IMR-90 (cell line): Measurements from ENCODE around the gene GJC1.

Experiments used
- BHLHE40 ChIP-seq: fragments of 150-350 bp; IDR thresholded peaks from 2 replicates; pipeline ENCODE4 v1.6.1; 2016; ENCODE audit warnings: mild to moderate bottlenecking, low read depth, low read length
- CEBPB ChIP-seq: IDR thresholded peaks from 2 replicates; pipeline ENCODE4 v1.6.1; 2012; ENCODE audit warnings: low read depth, low read length, improper control_type of control experiment
- CHD1 ChIP-seq: IDR thresholded peaks from 2 replicates; pipeline ENCODE4 v1.6.1; 2012; ENCODE audit warnings: low read depth, low read length, improper control_type of control experiment
- CTCF ChIP-seq: conservative IDR thresholded peaks from 2 replicates; pipeline ENCODE4 v1.5.1; 2012; ENCODE audit warnings: mild to moderate bottlenecking, low read depth, low read length, improper control_type of control experiment
- ELK1 ChIP-seq: fragments of 150-350 bp; IDR thresholded peaks from 2 replicates; pipeline ENCODE4 v1.6.1; 2016; ENCODE audit warnings: low read depth, mild to moderate bottlenecking, low read length, moderate library complexity, borderline replicate concordance
- MAFK ChIP-seq: IDR thresholded peaks from 2 replicates; pipeline ENCODE4 v1.6.1; 2012; ENCODE audit warnings: low read depth, low read length, improper control_type of control experiment
- MAZ ChIP-seq: IDR thresholded peaks from 2 replicates; pipeline ENCODE4 v1.6.1; 2012; ENCODE audit warnings: low read depth, mild to moderate bottlenecking, low read length, improper control_type of control experiment, moderate library complexity, borderline replicate concordance
- NFE2L2 ChIP-seq: fragments of 150-350 bp; IDR thresholded peaks from 2 replicates; pipeline ENCODE4 v1.6.1; 2016; ENCODE audit warnings: low read depth, mild to moderate bottlenecking, low read length
- POLR2A ChIP-seq: IDR thresholded peaks from 2 replicates; pipeline ENCODE4 v1.6.1; 2012; ENCODE audit warnings: mild to moderate bottlenecking, low read depth, low read length
- RAD21 ChIP-seq: IDR thresholded peaks from 2 replicates; pipeline ENCODE4 v1.6.1; 2012; ENCODE audit warnings: low read length, improper control_type of control experiment
- RCOR1 ChIP-seq: IDR thresholded peaks from 2 replicates; pipeline ENCODE4 v1.6.1; 2012; ENCODE audit warnings: mild to moderate bottlenecking, low read length, improper control_type of control experiment; ENCODE audit not compliant: insufficient replicate concordance
- SMC3 ChIP-seq: fragments of 150-350 bp; IDR thresholded peaks from 2 replicates; pipeline ENCODE4 v1.6.1; 2016; ENCODE audit warnings: low read depth, mild to moderate bottlenecking, antibody characterized with exemption, low read length, moderate library complexity
- USF2 ChIP-seq: fragments of 150-350 bp; IDR thresholded peaks from 2 replicates; pipeline ENCODE4 v1.6.1; 2017; ENCODE audit warnings: mild to moderate bottlenecking, antibody characterized with exemption, low read length, low read depth

- TF ChIP-seq BHLHE40 (no peak), CHD1 (no peak), USF2 (no peak), POLR2A (no peak), CTCF (no peak), CEBPB (no peak), SMC3 (no peak), ELK1 (no peak), MAZ (no peak), RCOR1 (no peak), RAD21 (no peak), MAFK (no peak), NFE2L2 (no peak)
These were observed 47.7 kb downstream of the GJC1 start for GRCh38 chr17:44782326-44782850.
